Midbrain (tissue), 1 donor: ENCODE results near the gene GUCY1A1.
A peak's percentile ranks its signal among the peaks of the same experiment; 100 is the strongest.

Source experiments
- DNase-seq: peaks from one replicate; lab custom pipeline; 2025; lab: John Stamatoyannopoulos, UW

Gene GUCY1A1

DNA sequence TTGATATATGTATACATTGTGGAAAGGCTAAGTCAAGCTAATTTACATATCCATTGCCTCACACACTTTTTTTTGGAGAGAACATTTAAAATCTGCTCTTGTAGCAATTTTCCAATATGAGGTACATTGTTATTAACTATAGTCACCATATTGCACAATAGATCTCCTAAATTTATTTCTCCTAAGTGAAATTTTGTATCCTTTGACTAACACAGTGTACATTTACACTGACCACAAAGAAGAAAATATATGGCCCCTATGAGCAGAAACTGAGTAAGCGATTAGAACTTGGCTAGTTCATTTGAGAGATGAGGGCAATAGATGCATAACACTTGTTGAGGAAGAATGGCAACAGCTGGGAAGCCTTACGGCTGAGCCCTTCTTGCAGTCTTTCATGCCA lies 71.9 kb downstream of the GUCY1A1 start:
- no peak for DNase-seq

DNA sequence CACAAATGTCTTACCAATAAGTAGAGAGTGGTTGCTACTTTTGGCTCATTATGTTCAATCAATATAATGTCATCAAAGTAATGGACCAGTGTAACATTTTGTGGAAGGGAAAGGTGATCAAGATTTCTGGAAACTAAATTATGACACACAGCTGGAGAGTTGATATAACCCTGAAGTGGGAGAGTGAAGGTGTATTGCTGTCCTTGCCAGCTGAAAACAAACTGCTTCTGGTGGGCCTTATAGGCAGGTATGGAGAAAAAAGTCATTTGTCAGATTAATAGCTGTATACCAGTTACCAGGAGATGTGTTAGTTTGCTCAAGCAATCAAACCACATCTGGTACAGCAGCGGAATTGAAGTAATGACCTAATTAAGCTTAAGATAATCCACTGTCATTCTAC lies 74.9 kb downstream of the GUCY1A1 start:
- DNase-seq, result no peak

DNA sequence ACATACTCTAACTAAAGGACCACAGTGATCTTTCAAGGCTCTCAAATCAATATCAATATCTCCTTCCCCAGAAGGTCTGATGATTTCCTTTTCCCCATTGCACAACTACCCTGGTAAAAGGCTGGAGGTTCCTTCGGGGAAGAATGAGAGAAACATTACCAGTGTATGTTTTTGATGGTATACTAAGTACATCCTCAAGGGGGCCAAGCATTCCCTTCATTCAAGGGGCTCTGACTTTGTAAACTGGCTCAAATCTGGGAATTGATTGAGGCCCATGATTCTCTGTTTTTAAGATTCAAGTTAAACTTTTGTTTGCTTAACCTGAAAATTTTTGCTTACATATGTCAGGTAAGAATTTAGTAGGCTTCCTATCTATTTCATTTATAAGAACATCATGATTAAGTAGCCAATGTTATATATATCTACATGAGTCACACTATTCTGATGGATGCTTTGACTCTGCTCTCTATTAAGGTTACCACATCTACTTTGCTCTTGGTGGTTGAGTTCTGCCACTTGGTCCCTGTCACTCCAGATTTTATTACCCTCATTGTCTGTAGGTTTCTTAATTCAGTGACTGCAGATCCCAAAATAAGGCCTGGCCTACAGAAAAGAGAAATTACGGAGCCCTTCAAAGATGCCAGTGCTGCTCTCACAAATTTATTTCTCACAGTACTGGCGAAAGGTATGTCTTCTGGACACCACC lies 75.8 kb downstream of the GUCY1A1 start:
- no peak for DNase-seq

DNA sequence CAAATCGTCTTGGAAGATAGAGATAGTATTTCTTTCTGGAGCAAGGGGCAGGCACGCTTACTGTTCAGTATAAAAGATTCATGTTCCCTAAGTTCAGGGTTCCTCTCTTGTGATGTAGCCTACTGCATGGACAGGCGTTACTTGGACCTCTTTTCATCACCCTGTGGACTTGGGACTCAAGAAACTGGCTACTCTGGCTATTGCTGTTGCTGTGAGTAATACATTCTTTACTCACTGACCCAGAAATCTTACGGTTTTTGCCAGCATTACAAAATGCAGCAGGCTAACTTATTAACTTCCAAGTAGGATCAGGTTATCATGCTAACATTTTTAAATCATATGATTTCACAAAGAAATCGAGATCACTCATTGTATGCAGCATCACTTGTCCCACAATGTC lies 79.3 kb downstream of the GUCY1A1 start:
- no peak for DNase-seq

DNA sequence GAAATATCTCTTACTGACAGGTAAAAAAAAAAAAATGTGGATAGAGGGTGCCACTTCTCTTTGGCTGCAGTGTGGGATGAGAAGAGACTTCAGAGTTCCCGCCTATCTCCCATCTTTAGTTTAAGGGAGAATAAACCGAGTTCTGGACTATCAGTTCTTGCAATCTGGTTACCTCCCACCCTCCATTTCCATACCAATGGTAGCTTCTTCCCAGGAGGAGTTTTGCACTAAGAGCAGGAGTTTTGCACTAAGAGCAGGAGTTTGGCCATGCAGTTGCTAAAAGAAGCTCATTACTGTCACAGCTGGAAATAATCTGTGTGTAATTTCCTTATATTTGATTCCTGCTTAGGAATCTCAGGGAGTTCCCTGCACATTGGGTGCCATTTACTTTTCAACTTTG lies 81.4 kb downstream of the GUCY1A1 start:
- DNase-seq, result no peak

DNA sequence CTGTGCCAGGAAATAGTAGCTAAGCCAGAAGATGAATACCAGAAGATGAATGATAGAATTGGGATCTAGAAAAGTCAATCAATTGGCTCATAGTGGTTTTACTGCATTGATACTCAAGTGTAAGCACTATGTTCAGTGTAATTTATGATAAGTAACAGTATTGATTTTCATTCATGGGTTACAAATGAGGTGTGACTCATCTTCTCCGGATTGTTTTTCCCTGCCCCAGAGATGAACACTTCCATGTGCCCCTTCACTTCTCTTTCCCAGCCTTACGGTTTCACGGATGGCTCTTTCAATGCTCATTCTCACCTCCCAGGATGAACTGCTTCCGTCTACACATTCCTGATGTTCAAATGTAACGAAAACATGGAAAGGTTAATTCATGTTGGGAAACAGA lies 82.4 kb downstream of the GUCY1A1 start:
- no peak for DNase-seq

DNA sequence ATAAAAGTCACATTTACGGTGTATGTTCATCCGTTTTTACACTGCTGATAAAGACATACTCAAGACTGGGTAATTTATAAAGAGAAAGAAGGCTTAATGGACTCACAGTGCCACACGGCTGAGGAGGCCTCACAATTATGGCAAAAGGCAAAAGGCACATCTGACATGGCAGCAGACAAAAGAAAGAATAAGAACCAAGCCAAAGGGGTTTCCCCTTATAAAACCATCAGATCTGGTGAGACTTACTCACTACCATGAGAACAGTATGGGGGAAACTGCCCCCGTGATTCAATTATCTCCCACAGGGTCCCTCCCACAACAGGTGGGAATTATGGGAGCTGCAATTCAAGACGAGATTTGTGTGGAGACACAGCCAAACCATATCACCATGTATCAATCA lies 84.9 kb downstream of the GUCY1A1 start:
- DNase-seq, result no peak

DNA sequence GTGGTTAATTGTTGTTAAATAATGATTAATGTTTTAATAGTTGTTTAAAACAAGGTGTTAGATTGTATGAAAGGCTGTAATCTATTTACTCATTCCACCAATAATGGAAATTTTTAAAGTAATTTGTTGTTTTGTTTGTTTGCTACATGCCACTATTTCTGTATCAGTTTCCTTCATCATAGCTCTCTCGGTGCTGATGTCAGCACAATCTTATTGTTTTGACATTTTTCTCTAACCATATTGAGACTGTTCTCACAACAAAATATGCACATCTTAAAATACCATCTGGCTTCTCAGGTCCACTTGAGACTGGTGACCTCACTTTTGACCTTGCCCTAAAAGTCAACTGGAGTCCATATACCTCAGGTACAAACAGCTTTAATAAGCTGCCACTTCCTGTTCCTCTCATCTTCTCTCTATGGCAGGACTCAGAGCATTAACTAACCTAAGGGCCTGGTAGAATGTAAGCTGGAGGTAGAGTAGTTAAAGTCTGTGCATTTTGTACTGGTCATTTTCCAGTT lies 91.2 kb downstream of the GUCY1A1 start:
- no peak for DNase-seq

DNA sequence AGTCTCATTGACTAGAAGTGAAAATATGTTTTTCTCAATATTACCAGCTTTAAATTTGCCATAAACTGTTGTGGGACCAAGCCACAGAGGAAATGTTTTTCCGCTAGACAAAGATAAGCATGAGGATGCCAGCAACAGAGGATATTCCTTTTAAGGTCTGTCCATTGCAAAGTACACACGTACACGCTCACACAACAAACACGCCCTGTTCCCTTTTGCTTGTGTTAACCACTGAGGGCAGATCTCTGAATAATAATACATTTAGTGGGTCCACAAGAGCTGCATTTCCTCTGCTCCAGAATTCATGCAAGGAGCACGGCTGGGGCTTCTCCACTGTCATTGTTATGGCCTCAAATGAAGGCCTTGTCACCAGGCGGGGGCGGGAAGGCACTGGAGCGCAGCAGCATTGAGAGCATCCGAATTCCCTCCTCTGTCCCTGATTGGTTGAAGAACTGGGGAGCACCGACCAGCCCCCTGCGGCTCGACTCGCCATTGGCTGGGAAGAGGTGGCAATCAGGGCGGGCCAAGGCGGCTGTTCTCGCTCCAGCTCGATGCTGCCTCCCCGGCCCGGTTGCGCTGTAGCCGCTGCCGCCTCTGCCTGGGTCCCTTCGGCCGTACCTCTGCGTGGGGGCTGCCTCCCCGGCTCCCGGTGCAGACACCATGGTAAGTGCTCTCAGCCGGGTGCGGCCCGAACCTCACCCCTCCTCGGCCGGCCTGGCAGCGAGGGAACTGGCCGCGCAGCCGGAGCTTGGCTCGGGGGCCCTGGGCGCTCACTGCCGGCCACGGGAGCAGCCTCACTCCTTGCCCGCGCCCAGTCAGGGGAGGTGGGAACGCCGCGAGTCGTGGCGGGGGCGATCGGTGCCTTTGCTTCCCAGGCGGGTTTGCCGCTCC lies 92.1 kb downstream of the GUCY1A1 start, which contains the start of gene GUCY1B1:
Gene GUCY1B1 (plus strand): TSS at position 541 of the 891 bp plus-strand sequence. CDS start 120 bp downstream, at position 661.
- DNase-seq, result peak; percentile 96

DNA sequence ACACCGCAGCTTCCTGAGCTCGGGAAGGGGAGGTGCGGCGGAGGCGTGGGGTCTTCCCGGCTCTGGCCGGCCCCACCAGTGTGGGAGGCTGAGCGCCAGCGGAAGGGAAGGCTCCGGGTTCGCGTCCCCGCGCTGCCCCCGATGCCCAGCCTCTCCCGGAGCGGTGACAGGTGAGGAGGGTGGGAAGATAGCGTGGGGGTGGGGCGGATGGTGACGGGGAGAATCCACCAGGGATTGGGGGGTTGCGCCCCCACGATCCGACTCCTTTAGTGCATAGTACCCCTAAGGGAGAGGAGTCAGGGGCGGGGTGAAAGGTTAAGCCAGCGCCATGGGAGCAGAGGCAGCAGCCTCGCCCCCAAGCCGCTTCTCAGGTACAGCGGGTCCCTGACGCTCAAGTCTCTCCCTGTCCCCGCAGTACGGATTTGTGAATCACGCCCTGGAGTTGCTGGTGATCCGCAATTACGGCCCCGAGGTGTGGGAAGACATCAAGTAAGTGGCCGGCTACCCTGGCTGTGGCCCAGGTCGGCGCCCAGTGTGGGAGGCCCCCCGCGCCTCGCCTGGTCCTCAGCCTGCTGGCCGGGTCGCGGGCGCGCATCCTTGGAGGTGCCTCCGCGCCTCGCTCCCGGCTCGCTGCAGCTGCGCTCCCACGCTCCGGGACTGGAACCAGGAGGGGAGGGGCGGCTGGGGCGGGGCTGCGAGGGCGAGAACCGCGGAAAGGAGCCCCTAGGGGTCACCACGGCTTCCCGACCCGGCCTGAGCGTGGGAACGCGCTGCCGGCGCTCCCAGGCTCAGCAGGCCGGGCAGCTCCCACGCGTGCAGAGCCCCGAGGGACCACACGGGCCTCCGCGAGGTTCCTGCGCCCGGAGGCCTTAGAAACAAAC lies 93.0 kb downstream of the GUCY1A1 start:
- no peak for DNase-seq

DNA sequence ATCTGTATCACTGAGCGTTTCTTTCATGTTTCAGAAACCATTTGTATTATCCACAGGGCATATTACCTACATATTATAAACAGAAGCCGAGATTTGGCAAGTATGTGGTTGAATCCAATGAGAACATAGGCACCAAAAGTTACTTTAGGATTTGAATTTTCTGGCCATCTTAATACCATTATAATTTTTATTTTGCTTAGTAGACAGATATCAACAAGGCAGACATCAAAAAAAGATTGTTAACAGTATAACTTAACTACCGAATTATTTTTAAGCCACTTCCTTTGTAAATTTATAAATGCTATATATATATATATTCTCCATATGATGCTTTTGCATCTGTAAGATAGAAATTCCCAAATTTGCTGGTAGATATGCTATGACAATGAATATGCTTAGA lies 94.4 kb downstream of the GUCY1A1 start:
- no peak for DNase-seq

DNA sequence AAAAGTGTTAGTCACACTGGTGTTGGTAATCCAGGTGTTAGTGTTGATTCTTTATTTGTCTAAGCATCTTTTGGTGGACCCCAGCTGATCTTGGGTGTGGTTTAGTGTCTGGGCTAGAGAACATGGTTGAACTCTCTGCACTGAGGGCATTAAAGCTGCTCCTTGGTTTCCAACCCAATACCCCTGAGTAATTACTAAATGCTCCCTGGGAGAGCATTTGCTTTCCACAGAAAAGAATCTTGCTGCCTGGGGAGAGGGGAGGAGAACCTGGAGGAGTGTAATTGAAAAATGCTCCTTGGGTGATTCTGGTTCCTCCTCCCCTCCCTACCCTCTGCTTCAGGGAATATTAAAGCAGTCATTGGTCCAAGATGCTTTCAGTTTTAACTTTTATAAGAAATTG lies 95.3 kb downstream of the GUCY1A1 start:
- no peak for DNase-seq

DNA sequence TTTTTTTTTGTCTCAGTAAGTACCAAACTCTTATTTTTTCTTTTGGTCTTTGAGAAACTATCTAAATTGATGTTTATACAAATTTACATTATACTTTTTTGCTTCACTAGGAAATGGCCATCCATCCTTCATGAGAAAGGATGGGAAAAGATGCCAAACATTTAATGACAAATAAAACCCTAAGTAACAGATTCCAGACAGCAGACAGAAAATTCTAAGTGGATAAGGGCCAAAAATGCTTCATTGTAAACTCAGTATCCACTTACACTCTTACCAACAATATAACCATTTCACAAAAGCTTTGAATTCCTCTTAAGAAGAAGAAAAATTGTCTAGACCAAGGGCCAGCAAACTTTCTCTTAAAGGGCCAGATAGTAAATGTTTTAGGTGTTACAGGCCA lies 95.7 kb downstream of the GUCY1A1 start:
- no peak for DNase-seq

DNA sequence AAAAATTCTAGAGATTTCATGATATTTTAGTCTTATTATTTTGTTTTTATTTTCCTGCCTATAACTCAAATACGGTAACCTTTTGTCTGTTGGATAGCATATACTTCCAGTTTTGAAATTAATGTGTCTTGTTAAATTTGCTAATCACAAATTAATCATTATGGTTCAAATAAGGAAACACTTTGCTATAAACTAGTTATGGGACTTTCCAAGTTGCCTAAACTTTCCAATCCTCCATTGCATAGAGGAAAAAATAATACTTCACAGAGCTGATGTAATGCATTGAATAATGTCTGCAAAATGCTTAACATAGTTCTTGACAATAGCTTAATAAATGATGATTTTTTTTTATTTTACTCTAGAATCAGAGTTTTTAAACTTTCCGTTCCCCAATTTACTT lies 96.9 kb downstream of the GUCY1A1 start:
- no peak for DNase-seq

DNA sequence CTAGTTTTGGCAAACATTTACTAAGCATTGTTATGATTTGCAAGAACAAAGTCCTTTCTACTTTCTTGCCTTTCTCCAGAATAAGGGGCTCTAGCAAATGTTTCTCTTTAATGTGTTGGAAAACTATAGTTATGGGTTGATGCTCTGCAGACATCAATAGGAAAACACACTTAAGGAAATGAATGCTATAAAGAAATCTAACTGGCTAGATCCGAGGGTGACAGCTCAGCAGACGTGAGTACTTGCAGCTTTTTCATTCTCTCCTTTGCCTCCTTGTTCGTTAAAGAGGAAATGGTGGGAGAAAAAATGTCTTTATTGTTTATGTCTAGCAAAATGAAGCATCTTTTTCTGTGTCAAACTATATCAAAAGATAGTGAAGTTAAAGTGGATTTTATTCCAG lies 98.5 kb downstream of the GUCY1A1 start:
- DNase-seq, result no peak

DNA sequence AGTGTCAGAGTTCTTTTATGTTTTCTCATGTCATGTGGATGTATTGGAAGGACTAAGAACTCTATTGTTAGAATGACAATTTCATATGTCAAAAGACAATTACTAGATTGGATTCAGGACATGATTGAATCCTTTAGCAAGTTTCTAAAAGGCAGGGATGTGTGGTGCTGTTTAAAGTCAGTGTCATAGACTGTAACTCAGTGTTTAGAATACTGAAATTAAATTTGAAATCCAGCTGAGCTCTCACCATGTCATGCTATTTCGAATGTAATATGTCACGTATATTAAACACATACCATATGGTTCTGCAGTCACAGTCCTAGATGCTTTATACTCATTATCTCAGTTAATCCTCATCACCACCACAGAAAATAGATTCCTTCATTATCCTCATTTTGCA lies 100.0 kb downstream of the GUCY1A1 start:
- no peak for DNase-seq

DNA sequence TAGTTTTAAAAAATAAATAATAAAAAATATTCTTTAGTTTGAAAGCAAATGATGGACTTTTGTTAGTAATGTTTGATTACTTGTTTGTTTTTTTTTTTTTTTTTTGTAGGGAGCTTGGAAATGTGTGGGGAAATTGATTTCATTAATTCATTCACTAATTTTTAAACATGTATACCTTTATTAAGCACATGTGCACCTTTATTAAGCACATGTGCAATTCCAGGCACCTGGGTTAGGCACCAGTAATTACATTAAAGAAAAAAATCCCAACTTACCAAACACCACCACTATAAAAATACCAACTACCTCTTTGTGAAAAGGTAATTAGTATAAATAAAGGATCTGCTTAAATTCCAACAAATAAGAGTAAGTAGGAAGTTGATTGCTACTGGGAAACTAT lies 101.7 kb downstream of the GUCY1A1 start:
- DNase-seq, result no peak

DNA sequence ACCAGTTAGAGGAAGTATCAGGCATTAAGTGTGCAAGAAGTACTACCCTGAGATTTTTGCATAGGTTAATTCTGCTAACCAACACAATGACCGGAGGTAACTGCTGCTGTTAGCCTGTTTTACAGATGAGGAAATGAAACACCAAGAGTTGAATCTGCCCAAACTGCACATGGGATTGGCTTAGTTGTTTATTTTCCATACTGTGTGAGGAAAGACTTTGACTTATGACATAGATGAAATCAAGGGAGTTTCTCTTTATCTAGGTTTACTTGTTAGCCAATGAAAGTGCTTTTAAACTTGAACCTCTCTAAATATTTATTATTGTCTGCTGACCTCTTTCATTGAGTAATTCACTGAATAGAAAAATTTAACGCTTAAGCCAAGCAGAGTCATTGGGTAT lies 102.4 kb downstream of the GUCY1A1 start:
- no peak for DNase-seq

DNA sequence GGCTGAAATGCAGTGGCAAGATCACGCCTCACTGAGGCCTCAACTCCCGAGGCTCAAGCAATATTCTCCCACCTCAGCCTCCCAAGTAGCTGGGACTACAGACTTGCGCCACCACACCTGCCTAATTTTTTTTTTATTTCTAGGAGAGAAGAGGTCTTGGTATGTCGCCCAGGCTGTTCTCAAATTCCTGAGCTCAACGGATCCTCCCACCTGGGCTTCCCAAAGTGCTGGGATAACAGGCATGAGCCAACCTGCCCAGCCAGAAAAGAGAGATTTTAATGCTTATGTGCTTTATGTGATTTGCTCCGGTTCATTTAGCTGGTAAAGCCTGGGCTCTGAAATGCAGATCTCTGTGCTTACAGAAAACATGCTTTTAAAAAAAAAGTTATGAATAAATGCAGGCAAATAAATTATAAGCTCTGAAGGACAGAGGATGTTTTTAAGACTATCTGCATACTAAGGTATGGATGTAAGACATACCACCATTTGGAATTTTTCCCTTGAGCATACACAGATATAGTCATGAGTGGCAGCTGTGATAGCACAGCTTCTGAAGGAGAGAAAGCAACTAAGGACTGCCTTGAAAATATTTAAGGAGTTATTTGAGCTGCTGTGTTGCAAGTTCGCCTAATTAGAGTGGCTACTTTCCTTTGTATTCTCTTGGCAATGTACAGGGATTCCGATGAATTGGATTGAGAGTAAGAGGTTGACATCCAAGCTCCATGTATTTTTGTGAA lies 106.0 kb downstream of the GUCY1A1 start:
- DNase-seq, result no peak

DNA sequence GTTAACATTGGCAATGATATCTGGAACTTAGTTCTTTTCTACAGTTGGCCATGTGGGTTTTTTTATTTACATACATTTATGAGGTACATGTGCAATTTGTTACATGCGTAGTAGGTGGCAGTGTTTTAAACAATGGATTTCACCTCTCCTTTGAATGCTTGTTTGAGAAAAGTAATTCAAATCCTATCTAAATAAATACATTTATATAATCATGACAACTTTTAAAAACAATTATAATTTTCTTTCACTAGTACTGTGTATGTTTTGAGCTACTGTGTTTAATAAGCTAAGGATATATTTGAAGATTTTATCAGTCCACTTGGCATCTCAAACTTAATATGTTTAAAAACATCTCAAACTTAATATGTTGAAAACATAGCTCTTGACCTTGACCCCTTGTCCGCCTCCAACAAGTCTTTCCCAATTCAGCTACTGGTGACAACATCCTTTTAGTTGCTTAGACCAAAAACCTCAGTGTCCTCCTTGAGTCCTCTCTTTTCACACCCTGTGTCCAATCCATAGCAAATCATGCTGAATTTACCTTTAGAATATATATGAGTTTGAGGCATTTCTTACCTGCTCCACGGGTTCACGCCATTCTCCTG lies 106.7 kb downstream of the GUCY1A1 start:
- DNase-seq, result no peak

DNA sequence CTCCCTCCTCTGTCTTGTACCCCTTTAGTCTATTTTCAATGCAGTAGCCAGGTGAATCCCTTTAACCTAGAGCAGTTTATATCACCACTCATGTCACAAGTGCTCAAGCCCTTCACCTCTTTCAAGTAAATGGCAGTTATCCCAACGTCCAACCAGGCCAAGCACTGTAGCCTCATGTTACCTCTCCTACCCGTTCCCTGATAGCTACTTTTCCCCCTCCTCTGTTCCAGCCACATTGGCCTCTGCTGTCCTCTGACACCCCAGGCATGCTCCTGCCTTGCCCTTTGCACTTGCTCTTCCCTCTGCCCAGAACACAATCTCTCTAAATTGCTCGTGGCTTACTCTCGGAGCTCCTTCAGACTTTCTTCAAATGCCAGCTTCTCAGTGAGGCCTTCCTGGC lies 107.4 kb downstream of the GUCY1A1 start:
- no peak for DNase-seq
